Measurements from ENCODE around the gene KIF26B.

The KIF26B gene

DNA sequence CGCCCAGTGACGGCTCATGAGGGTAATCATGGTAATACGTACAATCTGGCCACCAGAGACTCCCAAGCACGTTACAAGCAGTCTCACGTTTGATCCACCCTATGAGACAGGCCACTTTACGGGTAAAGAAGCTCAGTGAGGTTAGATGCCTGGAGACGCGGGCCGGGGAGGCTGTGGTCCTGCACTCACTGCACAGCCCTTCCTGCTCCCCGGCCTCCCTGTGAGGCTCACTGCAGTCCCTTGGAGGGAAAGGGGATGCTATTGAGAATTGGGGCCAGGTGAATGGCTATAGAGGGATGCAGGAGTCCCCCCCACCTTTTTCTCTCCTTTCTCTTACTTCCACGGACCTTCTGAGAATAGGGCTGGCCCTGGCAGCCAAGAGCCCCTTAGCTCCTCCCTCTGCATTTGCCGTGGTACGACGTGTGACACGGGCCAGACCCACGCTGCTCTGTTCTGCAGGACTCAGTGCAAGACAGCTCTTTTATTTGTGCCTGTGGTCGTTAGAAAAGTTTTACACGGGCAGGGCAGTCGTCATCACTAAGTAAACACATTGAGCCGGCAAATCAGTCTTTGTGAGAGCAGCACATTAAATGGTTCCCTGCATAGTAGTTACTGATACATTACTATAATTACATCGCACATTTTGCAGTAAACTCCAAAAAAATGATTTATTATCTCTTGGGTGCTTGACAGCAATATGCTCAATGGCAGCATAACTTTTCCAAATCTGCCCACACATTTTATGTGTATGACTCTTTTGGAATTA lies 18.8 kb downstream of the KIF26B start:
- no peak for DNase-seq

DNA sequence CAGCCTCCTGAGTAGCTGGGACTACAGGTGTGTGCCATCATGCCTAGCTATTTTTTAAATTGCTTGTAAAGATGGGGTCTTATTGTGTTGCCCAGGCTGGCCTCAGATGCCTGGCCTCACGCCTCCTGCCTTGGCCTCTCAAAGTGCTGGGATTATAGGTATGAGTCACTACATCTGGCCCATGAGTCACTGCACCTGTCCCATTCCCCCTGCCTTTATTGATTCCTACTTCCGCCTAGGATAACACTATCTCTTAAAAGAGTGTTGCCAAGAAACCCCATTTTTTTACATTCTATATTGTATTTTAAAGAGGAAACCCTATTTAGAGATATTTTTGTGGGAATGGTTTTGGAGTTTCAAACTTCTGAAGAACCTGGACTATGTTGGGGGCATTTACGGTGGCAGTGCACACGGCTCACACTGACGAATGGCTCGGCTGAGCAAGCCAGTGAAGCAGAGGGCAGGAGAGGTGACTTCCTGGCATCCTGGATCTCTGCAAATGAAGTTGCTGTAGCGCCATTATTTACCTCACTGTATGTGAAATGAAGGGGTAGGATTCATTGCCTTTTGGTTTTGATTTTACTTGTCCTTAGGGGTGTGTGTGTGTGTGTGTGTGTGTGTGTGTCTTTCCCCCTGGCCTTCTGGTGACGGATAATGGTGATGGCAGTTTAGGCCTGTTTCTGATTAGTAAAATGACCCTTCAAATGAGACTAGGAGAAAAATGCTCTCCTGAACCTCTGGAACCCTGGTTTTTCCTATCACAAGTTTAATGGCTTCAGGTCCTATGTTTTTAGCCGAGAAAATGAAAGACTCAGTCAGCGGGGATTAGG lies 22.5 kb downstream of the KIF26B start:
- DNase-seq: no peak

DNA sequence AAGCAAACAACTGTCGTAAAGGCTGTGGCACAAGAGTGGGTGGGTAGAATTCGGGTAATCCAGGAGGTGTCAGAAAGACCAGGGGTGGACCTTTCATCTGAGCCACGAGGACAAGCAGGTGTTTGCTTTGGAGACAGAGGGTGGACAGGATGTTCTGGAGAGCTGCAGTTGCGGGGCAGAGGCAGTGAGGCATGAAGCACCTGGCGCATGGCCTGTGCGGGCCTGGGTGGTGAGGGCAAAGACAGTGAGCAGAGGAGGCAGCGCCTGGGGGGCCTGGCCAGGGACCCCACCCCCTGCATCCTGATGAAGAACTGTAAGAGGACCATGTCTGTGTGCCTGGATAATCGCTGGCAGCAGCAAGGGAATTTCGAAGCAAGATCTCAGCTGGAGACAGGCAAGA lies 24.9 kb downstream of the KIF26B start:
- no peak for DNase-seq

DNA sequence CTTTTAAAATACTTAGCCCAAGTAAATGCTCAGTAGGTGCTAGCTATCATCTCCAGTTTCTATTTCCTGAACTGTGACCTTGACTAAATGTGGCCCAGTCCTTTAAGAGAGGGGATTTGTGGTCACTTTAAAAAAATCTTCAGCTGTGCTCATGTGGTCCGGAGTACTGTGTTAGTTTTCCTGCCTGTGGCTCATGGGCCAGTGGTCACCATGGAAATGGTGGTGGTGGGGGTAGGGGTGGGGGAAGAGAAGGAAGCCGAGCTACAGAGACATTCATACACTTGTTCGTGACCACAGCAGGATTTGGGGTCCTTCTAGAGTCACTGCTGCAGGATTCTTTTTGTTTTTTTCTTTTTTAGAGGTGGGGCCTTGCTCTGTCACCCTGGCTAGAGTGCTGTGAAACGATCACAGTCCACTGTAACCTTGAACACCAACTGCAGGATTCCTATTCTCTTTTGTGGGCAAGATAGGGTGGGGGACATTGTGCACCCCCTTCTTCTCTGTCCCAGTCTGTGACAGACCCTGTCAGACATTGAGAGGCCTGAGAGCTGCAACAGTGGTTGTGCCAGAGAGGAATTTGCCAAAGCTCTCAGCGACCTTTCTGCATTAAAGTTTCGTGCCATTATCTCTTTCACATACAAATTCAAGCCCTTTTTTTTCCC lies 25.8 kb downstream of the KIF26B start:
- DNase-seq: no peak

DNA sequence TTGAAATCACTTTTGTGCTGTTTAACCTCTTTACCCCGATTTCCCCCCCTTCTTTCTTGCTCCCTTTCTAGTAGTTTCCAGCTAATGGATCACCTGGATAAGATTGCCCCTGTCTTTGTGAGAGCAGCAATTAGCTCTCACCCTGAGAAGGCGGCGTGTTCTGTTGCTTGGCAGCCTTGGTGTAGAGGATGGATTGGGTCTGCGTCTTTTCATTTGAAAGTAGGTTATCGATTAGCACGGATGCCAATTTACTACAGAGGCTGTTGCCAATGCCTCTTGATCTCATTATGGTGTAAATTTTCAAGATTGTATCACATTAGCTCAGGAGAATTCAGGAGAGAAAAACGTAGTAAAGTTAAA lies 26.4 kb downstream of the KIF26B start:
- no peak for DNase-seq

DNA sequence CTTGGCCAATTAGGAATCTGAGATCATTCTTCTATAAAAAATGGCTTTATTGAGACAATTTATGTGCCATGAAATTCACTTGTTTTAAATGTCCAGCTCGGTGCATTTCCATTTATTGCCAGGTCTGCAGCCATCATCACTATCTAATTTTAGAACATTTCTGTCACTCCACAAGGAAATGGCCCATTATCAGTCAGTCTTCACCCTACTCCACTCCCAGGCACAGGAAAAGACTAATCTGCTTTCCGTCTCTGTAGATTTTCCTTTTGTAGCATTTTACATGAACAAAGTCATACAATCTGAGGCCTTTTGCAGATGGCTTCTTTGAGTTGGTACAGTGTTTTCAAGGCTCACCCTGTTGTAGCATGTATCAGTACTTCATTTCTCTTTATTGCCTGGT lies 27.2 kb downstream of the KIF26B start:
- no peak for DNase-seq

DNA sequence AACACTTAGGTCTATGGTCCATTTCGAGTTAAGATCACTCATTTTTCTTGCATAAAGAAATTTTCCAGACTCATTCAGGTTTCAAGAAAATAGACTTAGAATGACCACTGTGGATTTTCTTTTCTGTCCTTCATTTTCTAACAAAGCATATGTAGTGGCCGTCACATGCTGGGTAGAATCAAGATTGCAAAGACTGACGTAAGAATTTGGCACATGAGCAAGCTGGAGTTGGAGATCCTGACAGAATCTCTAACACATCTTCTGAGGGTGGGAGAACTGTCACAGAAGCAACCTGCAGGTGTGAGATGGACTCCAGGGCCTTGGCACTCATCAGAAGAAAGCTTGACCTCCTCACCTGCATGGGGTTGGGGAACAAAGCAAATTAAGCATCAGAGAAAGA lies 28.6 kb downstream of the KIF26B start:
- DNase-seq: no peak

DNA sequence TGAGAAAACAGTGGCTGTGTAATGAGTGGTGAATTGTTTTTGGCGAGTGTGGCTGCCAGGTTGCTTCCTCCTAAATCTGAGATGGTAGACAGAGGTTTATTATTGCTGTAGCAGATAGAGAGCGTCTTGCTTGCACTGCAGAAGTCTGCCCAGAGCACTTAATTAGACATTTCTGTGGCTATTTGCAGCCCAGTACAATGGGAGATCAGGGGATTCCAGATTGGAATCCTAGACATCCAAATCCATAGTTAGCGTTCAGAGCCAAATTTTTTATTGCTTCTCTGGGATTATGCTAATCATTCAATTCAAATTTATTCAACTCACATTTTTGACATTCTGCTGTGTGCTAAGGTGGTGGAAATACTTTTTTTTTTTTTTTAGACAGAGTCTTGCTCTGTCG lies 30.0 kb downstream of the KIF26B start:
- DNase-seq: no peak

DNA sequence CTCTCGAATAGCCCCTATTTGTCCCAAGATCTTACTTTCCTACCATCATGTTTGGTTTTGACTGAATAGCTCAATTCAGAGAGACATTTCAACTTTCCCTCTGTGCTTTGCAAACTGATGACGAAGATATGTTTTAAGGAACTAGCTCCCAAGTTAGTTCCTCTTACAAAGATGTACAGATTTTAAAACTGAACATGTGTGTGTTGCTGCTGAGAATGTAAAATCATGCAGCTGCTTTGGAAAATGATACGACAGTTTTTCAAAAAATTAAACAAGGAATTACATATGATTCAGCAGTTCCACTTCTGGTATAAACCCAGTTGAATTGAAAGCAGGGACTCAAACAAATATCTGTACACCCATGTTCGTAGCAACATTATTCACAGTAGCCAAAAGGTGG lies 33.6 kb downstream of the KIF26B start:
- DNase-seq: no peak

DNA sequence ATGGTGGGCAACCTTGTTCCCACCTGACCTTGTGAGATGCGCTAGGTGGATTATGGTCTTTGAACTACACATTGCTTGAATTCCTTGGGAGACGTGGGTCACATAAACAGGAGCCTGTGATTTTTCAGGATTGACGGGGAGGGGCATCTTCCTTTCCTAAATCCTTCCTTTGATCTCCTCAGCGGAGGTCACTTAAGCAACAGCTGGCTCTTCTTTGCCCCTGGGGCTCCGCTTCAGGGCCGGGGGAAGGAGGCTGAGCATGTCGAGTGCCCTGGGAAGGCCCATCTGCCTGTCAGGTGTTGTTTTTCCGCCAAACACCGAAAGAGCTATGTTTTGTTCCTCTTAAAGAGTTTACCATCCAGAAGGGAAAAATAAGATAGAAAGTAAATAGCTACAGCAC lies 40.6 kb downstream of the KIF26B start:
- no peak for DNase-seq

DNA sequence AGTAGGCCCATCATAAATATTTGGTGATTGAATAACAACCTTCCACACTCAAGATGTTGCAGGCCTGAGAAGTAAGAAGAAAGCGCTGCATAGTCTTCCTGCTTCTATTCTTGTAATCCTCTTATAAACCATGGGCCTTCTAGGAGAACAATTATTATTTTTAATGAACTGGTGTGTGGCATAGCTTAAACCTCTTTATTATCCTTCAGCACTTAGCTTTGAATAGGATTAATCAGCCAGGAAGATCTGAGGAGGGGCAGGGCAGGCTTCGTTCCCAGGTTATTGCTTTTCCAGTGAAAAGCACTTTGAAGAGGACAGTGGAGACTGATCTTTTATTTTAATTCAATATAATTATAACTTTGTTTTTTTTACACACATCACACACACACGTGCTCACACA lies 42.3 kb downstream of the KIF26B start:
- no peak for DNase-seq

DNA sequence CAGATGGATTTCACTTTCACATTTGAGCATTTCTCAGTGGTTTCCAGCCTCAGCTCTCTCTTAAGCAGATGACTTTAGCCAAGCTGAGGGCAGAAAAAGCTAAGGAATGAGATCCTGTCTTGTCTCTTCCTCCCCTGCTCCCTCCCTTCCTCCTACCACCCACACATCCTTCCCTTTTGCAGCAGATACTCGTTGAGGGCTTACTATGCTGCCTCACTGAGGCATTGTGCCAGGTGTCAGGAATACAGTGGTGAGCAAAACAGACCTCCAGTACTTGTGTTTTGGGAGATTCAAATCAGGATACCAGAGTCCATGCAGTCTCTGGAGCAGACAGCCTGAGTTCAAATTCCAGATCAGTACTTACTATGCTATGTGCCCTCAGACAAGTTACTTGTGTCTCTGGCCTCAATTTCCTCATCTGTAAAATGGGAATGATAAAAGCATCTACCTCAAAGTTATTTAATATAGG lies 43.2 kb downstream of the KIF26B start:
- DNase-seq: no peak

DNA sequence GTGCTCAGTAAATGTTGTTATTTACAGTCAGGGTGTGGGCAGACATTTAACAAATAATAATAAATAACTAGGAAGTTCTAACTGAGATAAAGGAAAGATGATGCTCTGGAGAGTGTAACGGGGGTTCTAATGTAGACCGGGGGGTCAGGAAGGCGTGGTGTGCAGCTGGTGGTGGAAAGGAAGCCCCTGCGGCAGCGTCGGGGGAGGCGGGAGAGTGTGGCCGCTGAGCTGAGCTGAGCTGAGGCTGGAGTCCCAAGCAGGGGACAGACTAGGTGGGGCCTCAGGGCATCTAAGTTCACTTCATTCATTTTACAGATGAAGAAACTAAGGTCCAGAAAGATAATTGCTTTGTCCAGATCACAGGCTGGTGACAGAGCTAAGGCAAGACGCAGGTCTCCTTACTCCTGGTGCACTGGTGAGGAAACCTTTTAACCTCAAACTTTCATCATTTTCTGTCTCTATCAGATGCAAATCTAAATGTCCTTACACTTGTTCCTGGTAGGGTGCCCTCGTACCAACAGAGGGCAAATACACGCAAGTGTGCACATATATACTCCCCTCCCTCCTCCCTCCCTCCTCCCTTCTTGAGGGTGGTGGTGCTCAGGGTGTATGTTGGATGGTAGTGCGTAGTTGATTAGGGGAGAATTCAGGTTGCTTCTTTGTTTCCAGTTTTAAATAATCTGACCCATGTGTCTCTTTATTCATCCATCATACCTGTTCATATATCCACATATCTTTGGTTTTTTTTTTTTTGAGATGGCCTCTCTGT lies 44.1 kb downstream of the KIF26B start:
- DNase-seq: no peak

DNA sequence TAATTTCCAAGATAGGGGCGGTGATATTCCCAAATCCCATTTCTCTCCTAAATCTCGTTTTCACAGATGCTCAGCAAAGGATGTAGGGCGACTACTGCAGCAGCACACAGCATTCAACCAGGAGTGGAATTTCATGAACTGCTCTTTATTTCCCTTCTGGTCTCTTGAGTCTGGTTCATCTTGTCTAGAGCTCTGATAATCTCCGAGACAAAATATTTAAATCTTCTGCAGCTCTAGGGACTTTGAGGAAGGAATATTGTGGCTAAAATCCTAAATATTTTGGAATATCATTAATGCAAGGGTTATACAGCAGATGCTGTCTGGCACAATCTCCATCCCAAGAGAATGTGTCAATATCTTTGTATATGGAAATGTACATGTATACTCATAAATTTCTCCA lies 45.4 kb downstream of the KIF26B start:
- no peak for DNase-seq

DNA sequence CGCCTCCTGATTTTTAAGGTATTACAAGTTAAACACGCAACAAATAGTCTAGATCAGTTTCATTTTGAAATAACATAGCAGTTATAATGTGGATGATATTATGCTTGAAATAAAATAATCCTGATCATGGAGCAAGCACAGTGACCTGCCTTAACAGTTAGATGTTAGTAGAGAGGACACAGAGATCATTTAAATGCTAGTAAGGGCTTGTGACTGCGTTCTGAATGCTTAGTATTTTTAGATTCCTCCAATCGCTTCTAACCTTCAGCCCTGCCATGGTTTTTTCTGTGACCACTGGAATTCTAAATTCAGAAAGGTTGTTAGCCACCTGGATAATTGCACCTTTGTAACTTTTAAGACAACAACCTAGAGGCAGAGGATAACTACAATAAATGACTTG lies 46.4 kb downstream of the KIF26B start:
- DNase-seq: no peak

DNA sequence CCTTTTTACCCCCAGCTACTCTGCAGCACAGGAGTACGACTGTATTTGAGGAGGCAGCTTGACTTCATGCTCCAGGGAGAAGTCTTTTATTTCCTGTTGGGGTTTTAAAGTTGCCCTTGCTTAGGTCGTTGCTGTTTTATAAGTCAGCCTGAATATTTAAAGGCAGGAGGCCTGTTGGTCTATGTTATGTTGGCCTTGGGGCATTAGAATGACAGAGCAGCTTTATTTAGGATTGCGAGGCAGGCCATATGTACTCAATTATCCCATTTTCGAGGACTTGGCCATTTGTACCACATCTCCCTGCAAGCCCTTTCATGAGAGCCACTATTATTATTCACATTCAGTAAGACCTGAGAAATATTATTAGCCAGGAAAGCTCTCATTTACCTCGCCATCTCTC lies 47.0 kb downstream of the KIF26B start:
- no peak for DNase-seq

DNA sequence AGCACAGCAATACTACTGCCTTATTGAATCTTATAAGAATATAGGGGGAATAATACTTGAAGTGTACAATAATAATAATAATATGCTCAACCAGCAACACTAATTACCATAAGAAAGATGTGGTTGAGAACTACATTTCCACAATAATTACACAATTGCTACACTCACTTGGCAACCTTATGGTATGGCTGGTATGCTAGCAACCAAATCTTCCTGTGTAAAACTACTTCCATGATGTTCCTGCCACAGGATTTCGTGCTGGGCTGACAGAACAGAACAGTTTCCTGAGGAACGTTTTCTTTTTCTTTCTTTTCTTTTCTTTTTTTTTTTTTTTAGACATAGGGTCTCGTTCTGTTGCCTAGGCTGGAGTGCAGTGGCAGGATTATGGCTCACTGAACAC lies 50.6 kb downstream of the KIF26B start:
- DNase-seq: no peak

DNA sequence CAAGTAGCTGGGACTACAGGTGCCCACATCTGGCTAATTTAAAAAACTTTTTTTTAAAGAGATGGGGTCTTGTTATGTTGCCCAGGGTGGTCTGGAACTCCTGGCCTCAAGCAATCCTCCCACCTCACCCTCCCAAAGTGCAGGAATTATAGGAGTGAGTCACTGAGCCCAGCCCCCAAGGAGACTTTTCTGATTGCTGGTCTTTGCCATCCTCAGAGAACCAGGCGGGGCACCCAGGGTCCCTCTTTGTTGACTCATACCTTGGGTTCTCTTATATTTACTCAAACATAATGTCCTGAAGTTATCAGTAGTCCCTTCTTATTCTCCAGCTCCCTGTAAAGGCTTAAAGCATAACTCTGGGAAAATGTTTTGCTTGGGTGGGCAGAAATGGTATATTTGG lies 51.1 kb downstream of the KIF26B start:
- no peak for DNase-seq

DNA sequence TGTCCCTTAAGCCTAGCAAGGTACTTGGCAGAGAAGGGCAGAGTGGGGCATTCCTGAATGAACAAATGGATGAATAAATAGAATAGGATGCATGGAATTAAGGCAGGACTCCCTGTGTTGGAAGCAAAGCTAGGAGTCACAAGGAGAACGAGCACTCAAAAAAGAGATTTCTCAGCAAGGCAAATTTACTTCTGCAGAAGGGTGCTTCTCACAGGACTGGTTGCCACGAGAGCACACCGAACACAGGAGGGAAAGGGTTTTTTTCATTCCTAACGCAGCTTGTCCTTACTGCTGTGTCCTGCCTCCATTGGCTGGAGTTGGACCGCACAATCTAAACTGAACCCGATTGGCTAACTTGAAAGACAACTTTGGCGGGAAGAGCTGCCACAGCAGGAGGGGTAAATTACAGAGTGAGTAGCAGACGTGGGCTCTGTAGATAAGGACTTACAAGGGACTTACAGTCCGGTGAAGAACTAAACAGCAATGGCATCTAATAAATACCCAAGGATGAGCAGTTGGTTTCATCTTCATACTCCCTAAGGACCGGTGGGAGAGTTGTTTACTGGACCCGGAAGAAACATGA lies 52.4 kb downstream of the KIF26B start:
- no peak for DNase-seq

DNA sequence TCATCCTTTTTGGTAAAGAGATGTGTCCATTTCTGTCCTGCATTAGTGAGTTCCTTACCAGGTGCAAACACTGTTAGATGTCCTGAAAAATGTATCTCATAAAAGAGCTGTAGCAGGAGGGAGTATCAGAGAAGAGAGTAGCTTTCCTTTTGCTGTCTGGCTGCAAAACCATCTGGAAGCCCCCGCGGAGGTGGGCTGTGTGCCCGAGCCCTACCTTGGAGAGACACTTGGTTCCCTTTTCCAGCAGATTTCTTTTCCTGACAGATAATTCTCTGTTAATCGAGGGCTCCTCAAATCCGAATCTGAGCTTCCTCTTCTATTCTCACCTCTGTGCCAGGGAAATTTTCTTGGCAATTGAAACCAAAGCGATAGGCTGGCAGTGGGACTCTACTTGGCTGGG lies 53.0 kb downstream of the KIF26B start:
- no peak for DNase-seq

DNA sequence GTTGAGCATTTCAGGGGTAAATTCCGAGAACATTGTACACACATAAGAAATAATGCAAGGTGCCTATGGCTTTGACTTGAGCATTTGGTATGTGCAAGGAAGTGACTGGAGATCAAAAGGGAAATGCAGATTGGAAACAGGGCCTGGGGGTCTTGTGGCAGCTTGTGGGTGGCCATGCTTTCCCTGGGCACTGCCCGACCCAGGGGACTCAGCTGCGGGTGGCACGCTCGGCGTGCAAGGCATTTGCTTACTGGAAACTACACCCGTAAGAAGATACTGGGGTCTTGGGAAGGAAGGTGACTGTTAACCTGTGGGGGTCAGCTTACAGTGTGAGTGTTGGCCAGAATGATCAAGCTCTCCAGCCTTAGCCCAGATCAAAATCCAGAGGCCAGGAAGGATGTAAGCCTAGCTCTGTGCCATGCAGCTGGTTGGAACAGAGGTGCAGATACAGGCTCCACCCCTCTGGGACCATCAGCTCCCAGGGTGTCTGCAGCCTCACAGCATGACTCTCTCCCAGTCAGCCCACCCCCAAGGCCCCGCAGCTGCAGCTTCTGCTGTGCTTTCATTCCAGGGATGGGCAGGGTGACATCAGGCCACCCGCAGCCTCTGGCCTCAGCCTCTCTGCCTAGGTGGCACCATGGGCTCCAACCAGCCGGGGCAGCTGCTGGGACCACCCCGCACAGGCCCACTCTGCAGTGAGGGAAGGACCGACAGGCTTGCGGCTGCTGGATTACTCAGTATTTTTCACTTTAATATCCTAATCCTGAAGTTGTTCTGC lies 55.1 kb downstream of the KIF26B start:
- no peak for DNase-seq
